ENCODE data around the gene MCTP1. TPM values are rescaled to one million over a fixed set of nuclear protein-coding genes. Genes with fewer than 3 reads are reported as not detected.
"Not testable (repeated sequence)": the region's sequence is repeated elsewhere in the genome, so short reads cannot be mapped to it uniquely, and the experiment has no call there.

MCTP1 gene
- total RNA-seq, 2 experiments from 2014 or later: 1.6 TPM

DNA sequence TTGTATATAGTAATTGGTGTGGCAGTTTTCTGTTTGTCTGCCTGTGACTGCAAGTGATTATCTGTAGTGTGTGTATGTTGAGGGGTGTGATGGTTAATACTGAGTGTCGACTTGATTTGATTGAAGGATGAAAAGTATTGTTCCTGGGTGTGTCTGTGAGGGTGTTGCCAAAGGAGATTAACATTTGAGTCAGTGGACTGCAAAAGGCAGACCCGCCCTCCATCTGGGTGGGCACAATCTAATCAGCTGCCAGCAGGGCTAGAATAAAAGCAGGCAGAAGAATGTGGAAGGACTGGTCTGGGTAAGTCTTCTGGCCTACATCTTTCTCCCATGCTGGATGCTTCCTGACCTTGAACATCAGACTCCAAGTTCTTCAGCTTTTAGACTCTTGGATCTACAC, 290.4 kb downstream of the MCTP1 start:
- H3K9me3 Mint-ChIP-seq; ATAC-seq (ENCODE audit: low read depth); H3K27ac Mint-ChIP-seq; H3K27me3 Mint-ChIP-seq; H3K4me1 Mint-ChIP-seq; POLR2A ChIA-PET; DNase-seq; H3K36me3 Mint-ChIP-seq; H3K4me3 Mint-ChIP-seq: not testable (repeated sequence)

- Mint-ChIP-seq H3K27me3 (peaks cover 2% of the 10 kb centered on the region), H3K4me1 (no peaks in the 10 kb centered on the region), H3K27ac (no peak overlapping the region), H3K4me3 (no peak overlapping the region), H3K36me3 (no peaks in the 10 kb centered on the region), H3K9me3 (no peaks in the 10 kb centered on the region)
- DNase-seq (no peak), ATAC-seq (ENCODE audit: low read depth) (no peak)
- POLR2A ChIA-PET: no interaction called here
Observed at GRCh38 chr5:94993491-94993890, 291.4 kb downstream of the MCTP1 start.

- no peaks in the 10 kb centered on the region for H3K4me1 Mint-ChIP-seq
- no peaks in the 10 kb centered on the region for H3K9me3 Mint-ChIP-seq
- H3K4me3 Mint-ChIP-seq: no peak overlapping the region
- peaks cover 2% of the 10 kb centered on the region for H3K27me3 Mint-ChIP-seq
- no peak for ATAC-seq (ENCODE audit: low read depth)
- DNase-seq: no peak
- H3K27ac Mint-ChIP-seq: no peak overlapping the region
- POLR2A ChIA-PET: no interaction called here
- H3K36me3 Mint-ChIP-seq: no peaks in the 10 kb centered on the region
Observed at GRCh38 chr5:94992325-94992724, 292.6 kb downstream of the MCTP1 start.

- POLR2A ChIA-PET: no interaction called here
- DNase-seq (no peak), ATAC-seq (ENCODE audit: low read depth) (no peak)
- Mint-ChIP-seq H3K27ac (no peak overlapping the region), H3K9me3 (peaks cover 2% of the 10 kb centered on the region), H3K27me3 (peaks cover 7% of the 10 kb centered on the region), H3K36me3 (no peaks in the 10 kb centered on the region), H3K4me3 (no peak overlapping the region), H3K4me1 (no peaks in the 10 kb centered on the region)
Observed at GRCh38 chr5:94983861-94984535, 300.9 kb downstream of the MCTP1 start.

DNA sequence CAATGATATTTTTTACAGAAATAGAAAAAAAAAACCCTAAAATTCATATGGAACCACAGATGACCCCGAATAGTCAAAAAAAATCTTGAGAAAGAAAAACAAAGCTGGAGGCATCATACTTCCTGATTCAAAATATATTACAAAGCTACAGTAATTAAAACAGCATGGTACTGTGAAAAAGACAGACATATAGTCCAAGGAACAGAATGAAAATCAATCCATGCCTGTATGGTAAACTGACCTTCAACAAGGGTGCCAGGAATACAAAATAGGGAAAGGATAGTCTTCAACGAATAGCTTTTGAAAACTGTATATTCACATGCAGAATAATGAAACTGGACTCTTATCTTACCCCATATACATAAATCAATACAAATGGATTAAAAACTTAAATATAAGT, 307.5 kb downstream of the MCTP1 start:
- Mint-ChIP-seq H3K4me1 (no peaks in the 10 kb centered on the region), H3K27me3 (peaks cover 5% of the 10 kb centered on the region)
- no peak for ATAC-seq (ENCODE audit: low read depth)

DNA sequence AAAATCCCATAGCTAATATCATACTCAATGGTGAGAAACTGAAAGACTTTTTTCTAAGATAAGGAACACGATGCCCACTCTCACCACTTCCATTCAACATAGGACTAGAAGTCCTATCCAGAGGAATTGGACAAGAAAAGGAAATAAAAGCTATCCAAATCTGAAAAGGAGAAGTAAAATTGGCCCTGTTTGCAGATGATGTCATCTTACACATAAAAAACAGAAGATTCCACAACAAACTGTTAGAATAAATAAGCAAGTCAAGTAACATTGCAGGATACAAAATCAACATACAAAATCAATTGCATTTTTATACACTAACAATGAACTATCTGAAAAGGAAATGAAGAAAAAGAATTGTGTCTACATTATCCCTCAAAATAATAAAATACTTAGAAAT, 308.0 kb downstream of the MCTP1 start:
- peaks cover 9% of the 10 kb centered on the region for H3K9me3 Mint-ChIP-seq
- H3K36me3 Mint-ChIP-seq: no peaks in the 10 kb centered on the region
- H3K27me3 Mint-ChIP-seq: peaks cover 7% of the 10 kb centered on the region
- H3K27ac Mint-ChIP-seq: no peak overlapping the region
- no peak for DNase-seq
- POLR2A ChIA-PET: no interaction called here
- no peak for ATAC-seq (ENCODE audit: low read depth)
- no peaks in the 10 kb centered on the region for H3K4me1 Mint-ChIP-seq
- H3K4me3 Mint-ChIP-seq: no peak overlapping the region

More for the DNA sequence above, 307.5 kb downstream of the MCTP1 start:
- Mint-ChIP-seq H3K36me3 (no peaks in the 10 kb centered on the region), H3K27ac (no peak overlapping the region), H3K4me3 (no peak overlapping the region), H3K9me3 (peaks cover 9% of the 10 kb centered on the region)
- no peak for DNase-seq
- POLR2A ChIA-PET: no interaction called here

DNA sequence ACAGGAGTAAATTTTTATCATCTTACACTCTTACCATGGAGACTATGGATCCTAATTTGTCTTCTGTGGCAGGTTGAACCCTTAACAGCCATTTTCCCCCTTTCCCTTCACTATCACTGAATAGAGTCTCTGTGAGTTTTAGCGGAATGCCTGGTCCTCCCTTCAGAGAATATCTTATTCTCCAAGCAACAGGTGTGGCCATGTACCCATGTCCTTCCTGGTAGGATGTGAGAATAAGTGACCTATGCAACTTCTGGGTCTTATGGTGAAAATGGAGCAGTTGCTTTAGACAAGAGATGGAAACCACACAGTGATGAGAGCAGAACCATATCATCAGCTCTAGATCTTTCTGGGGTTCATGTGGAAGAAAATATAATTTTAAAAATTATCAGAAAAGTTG, 312.6 kb downstream of the MCTP1 start:
- ATAC-seq (ENCODE audit: low read depth) (no peak), DNase-seq (no peak)
- peaks cover 7% of the 10 kb centered on the region for H3K9me3 Mint-ChIP-seq
- POLR2A ChIA-PET: no interaction called here
- no peaks in the 10 kb centered on the region for H3K4me1 Mint-ChIP-seq
- no peak overlapping the region for H3K4me3 Mint-ChIP-seq
- peaks cover 2% of the 10 kb centered on the region for H3K27me3 Mint-ChIP-seq
- H3K36me3 Mint-ChIP-seq: no peaks in the 10 kb centered on the region
- H3K27ac Mint-ChIP-seq: no peak overlapping the region

- POLR2A ChIA-PET: no interaction called here
- no peak overlapping the region for H3K4me3 Mint-ChIP-seq
- DNase-seq (no peak), ATAC-seq (ENCODE audit: low read depth) (no peak)
- peaks cover 2% of the 10 kb centered on the region for H3K27me3 Mint-ChIP-seq
- H3K4me1 Mint-ChIP-seq: no peaks in the 10 kb centered on the region
- no peak overlapping the region for H3K27ac Mint-ChIP-seq
- H3K36me3 Mint-ChIP-seq: no peaks in the 10 kb centered on the region
- H3K9me3 Mint-ChIP-seq: no peaks in the 10 kb centered on the region
Observed at GRCh38 chr5:94969174-94969573, 315.7 kb downstream of the MCTP1 start.

DNA sequence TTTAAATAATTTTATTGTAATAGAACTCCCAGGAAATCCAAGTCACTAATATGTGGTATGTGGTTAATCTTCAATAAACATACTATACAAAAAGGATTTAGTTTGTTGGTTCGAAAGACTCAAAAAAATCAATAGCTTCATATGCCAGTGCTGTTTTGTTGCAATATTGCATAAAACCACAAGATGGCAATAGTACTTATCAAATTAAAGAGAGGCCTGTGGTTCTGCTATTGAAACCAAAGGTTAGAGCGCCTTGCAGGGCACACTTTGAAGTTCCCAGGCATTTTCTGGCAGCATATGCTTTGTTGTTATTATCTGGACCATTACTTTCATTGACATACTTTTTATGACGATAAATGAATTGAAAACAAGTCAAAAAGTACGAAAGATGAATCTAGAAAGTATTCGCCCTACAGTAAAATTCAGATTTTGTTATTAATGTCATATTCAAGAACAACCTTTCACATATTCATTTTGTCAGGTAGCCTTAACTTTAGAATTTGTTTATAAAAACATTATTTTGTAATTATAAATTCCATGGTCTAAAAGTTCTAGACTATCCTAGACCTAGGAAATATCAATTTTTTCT, 316.3 kb downstream of the MCTP1 start:
- H3K9me3 Mint-ChIP-seq: no peaks in the 10 kb centered on the region
- DNase-seq: no peak
- peak; percentile 39 for ATAC-seq (ENCODE audit: low read depth)
- no peak overlapping the region for H3K27ac Mint-ChIP-seq
- POLR2A ChIA-PET: no interaction called here
- no peaks in the 10 kb centered on the region for H3K4me1 Mint-ChIP-seq
- no peak overlapping the region for H3K4me3 Mint-ChIP-seq
- peaks cover 2% of the 10 kb centered on the region for H3K27me3 Mint-ChIP-seq
- no peaks in the 10 kb centered on the region for H3K36me3 Mint-ChIP-seq

DNA sequence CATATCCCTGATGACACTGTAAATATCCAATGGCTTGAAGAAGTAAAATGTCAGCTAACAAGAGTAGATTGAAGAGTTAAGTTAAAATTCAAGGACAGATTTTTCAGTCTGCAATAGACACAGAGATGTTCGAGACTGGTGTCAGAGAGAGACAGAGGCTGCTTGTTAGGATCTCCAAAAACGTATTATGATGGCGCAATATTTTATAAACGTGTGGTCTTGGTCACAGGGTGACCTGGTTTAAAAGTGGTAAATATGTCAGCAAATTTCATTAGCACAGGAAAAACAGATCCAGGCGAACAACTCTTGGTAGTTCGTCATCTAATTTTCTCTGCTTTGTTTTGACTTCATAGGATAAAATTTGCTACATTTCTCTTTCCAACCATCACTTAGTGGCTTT, 317.4 kb downstream of the MCTP1 start:
- no peaks in the 10 kb centered on the region for H3K9me3 Mint-ChIP-seq
- H3K36me3 Mint-ChIP-seq: no peaks in the 10 kb centered on the region
- H3K27ac Mint-ChIP-seq: no peak overlapping the region
- no peaks in the 10 kb centered on the region for H3K4me1 Mint-ChIP-seq
- POLR2A ChIA-PET: no interaction called here
- no peak for DNase-seq
- peaks cover 3% of the 10 kb centered on the region for H3K27me3 Mint-ChIP-seq
- no peak overlapping the region for H3K4me3 Mint-ChIP-seq
- ATAC-seq (ENCODE audit: low read depth): no peak

- DNase-seq; H3K36me3 Mint-ChIP-seq; H3K9me3 Mint-ChIP-seq; POLR2A ChIA-PET; ATAC-seq (ENCODE audit: low read depth); H3K4me1 Mint-ChIP-seq; H3K27ac Mint-ChIP-seq; H3K4me3 Mint-ChIP-seq; H3K27me3 Mint-ChIP-seq: not testable (repeated sequence)
Observed at GRCh38 chr5:94959279-94959678, 325.6 kb downstream of the MCTP1 start.

- POLR2A ChIA-PET: no interaction called here
- DNase-seq: no peak
- no peak for ATAC-seq (ENCODE audit: low read depth)
- no peak overlapping the region for H3K27ac Mint-ChIP-seq
- H3K27me3 Mint-ChIP-seq: no peaks in the 10 kb centered on the region
- no peak overlapping the region for H3K4me3 Mint-ChIP-seq
- no peaks in the 10 kb centered on the region for H3K9me3 Mint-ChIP-seq
- no peaks in the 10 kb centered on the region for H3K4me1 Mint-ChIP-seq
- no peaks in the 10 kb centered on the region for H3K36me3 Mint-ChIP-seq
Observed at GRCh38 chr5:94945656-94946055, 339.2 kb downstream of the MCTP1 start.

- Mint-ChIP-seq H3K4me1 (no peaks in the 10 kb centered on the region), H3K36me3 (no peaks in the 10 kb centered on the region), H3K27ac (no peak overlapping the region), H3K4me3 (no peak overlapping the region), H3K27me3 (no peaks in the 10 kb centered on the region), H3K9me3 (no peaks in the 10 kb centered on the region)
- DNase-seq (no peak), ATAC-seq (ENCODE audit: low read depth) (no peak)
- POLR2A ChIA-PET: no interaction called here
Observed at GRCh38 chr5:94944160-94944559, 340.7 kb downstream of the MCTP1 start.

GRCh38 chr5:94941122-94941755, 343.7 kb downstream of the MCTP1 start:
- DNase-seq (no peak), ATAC-seq (ENCODE audit: low read depth) (no peak)
- Mint-ChIP-seq H3K4me3 (no peak overlapping the region), H3K36me3 (no peaks in the 10 kb centered on the region), H3K4me1 (no peaks in the 10 kb centered on the region), H3K27ac (no peak overlapping the region), H3K9me3 (no peaks in the 10 kb centered on the region), H3K27me3 (no peaks in the 10 kb centered on the region)
- POLR2A ChIA-PET: no interaction called here
